ENCODE data around the gene GAS2. TPM values are rescaled to one million over a fixed set of nuclear protein-coding genes. Genes with fewer than 3 reads are reported as not detected.

Gene GAS2
- total and polyA plus RNA-seq, 4 donors, result 0.58 to 9.8 (median 1.2) TPM

DNA sequence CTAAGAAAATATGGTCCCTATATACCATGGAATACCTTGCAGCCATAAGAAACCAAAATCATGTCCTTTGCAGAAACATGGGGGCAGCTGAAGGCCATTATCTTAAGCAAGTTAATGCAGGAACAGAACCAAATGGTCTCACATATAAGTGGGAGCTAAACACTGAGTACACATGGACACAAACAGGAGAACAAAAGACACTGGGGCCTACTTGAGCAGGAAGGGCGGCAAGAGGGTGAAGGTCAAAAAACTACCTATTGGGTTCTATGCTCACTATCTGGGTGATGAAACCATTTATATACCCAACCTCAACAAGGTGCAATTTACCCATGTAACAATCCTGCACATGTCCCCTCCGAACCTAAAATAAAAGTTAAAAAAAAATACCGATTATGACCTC is 22.5 kb downstream of the GAS2 start:
- 92 to 95% methylated on average over 3 of the region's 3 CpGs for WGBS, 2 donors

GRCh38 chr11:22690257-22690656 is 23.8 kb downstream of the GAS2 start:
- Histone ChIP-seq H3K4me3 (no peak overlapping the region), H3K36me3 (ENCODE audit: control insufficient read depth in 4 of 4, insufficient read depth in 4 of 4, low read length in 4 of 4) (no peaks in the 10 kb centered on the region), H3K27me3 (ENCODE audit: control insufficient read depth in 3 of 3, insufficient read depth in 3 of 3, low read length in 2 of 3) (no peaks in the 10 kb centered on the region), H3K9ac (ENCODE audit: insufficient read depth in 1 of 2, low read length in 2 of 2) (no peak overlapping the region), H3K4me1 (ENCODE audit: control insufficient read depth in 5 of 5, insufficient read depth in 5 of 5, low read length in 5 of 5) (peaks cover 0 to 8% (median 0%) of the 10 kb centered on the region in 5 donors), H3K27ac (ENCODE audit: low read depth in 1 of 2, low read length in 1 of 2) (no peak overlapping the region), H3K9me3 (ENCODE audit: control insufficient read depth in 4 of 4, insufficient read depth in 3 of 4, low read length in 3 of 4) (no peaks in the 10 kb centered on the region)
- WGBS, 2 donors, result 53 to 83% methylated on average over 1 of the region's 1 CpG
- ATAC-seq (ENCODE audit: insufficient read depth, low FRiP score) (no peak), DNase-seq (no peak)
- no peak for TF ChIP-seq CTCF (IDR thresholded peaks at IDR 0.05; ENCODE audit: control extremely low read depth, extremely low read depth)

More for the DNA sequence above, 22.5 kb downstream of the GAS2 start:
- Histone ChIP-seq H3K9ac (ENCODE audit: insufficient read depth in 1 of 2, low read length in 2 of 2) (no peak overlapping the region), H3K27me3 (ENCODE audit: control insufficient read depth in 3 of 3, insufficient read depth in 3 of 3, low read length in 2 of 3) (no peaks in the 10 kb centered on the region), H3K36me3 (ENCODE audit: control insufficient read depth in 4 of 4, insufficient read depth in 4 of 4, low read length in 4 of 4) (no peaks in the 10 kb centered on the region), H3K4me3 (no peak overlapping the region), H3K9me3 (ENCODE audit: control insufficient read depth in 4 of 4, insufficient read depth in 3 of 4, low read length in 3 of 4) (no peaks in the 10 kb centered on the region), H3K27ac (ENCODE audit: low read depth in 1 of 2, low read length in 1 of 2) (no peak overlapping the region), H3K4me1 (ENCODE audit: control insufficient read depth in 5 of 5, insufficient read depth in 5 of 5, low read length in 5 of 5) (peaks cover 0 to 8% (median 0%) of the 10 kb centered on the region in 5 donors)
- DNase-seq (no peak), ATAC-seq (ENCODE audit: insufficient read depth, low FRiP score) (no peak)
- no peak for TF ChIP-seq CTCF (IDR thresholded peaks at IDR 0.05; ENCODE audit: control extremely low read depth, extremely low read depth)

GRCh38 chr11:22690871-22691270 is 24.5 kb downstream of the GAS2 start:
- 75 to 81% methylated on average over 4 of the region's 4 CpGs for WGBS, 2 donors
- Histone ChIP-seq H3K36me3 (ENCODE audit: control insufficient read depth in 4 of 4, insufficient read depth in 4 of 4, low read length in 4 of 4) (no peaks in the 10 kb centered on the region), H3K4me1 (ENCODE audit: control insufficient read depth in 5 of 5, insufficient read depth in 5 of 5, low read length in 5 of 5) (peaks cover 0 to 8% (median 0%) of the 10 kb centered on the region in 5 donors), H3K27me3 (ENCODE audit: control insufficient read depth in 3 of 3, insufficient read depth in 3 of 3, low read length in 2 of 3) (no peaks in the 10 kb centered on the region), H3K9ac (ENCODE audit: insufficient read depth in 1 of 2, low read length in 2 of 2) (no peak overlapping the region), H3K4me3 (no peak overlapping the region), H3K9me3 (ENCODE audit: control insufficient read depth in 4 of 4, insufficient read depth in 3 of 4, low read length in 3 of 4) (no peaks in the 10 kb centered on the region), H3K27ac (ENCODE audit: low read depth in 1 of 2, low read length in 1 of 2) (no peak overlapping the region)
- DNase-seq (no peak), ATAC-seq (ENCODE audit: insufficient read depth, low FRiP score) (no peak)
- TF ChIP-seq CTCF (IDR thresholded peaks at IDR 0.05; ENCODE audit: control extremely low read depth, extremely low read depth), result no peak

DNA sequence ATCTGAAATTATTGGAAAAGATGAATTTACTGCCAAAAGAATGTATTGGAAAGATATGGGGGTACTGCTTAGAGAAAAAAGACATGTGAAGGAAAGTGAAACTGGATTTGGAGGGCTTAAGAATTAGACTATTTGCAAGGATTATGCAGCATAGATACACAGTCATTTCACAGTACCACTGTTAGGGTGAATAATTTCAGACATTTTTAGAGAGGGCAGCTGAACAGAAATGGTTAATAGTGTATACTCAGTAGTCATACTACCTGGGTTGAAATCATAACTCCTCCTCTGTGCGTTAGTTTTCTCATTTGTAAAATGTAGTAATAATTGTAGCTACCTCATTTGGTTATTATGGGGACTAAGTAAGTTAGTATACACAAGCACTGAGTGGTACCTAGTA is 33.0 kb downstream of the GAS2 start:
- Histone ChIP-seq H3K9ac (ENCODE audit: insufficient read depth in 1 of 2, low read length in 2 of 2) (no peak overlapping the region), H3K4me3 (no peak overlapping the region), H3K36me3 (ENCODE audit: control insufficient read depth in 4 of 4, insufficient read depth in 4 of 4, low read length in 4 of 4) (no peaks in the 10 kb centered on the region), H3K27ac (ENCODE audit: low read depth in 1 of 2, low read length in 1 of 2) (peak overlapping the region in 1 of 2 donors; percentile 12), H3K4me1 (ENCODE audit: control insufficient read depth in 5 of 5, insufficient read depth in 5 of 5, low read length in 5 of 5) (peaks cover 0 to 8% (median 4%) of the 10 kb centered on the region in 5 donors), H3K9me3 (ENCODE audit: control insufficient read depth in 4 of 4, insufficient read depth in 3 of 4, low read length in 3 of 4) (no peaks in the 10 kb centered on the region), H3K27me3 (ENCODE audit: control insufficient read depth in 3 of 3, insufficient read depth in 3 of 3, low read length in 2 of 3) (no peaks in the 10 kb centered on the region)
- DNase-seq, result no peak
- no peak for ATAC-seq (ENCODE audit: insufficient read depth, low FRiP score)
- TF ChIP-seq CTCF (IDR thresholded peaks at IDR 0.05; ENCODE audit: control extremely low read depth, extremely low read depth), result no peak
- WGBS, 2 donors, result 86 to 91% methylated on average over 1 of the region's 1 CpG

Data from lung (tissue), 12 donors.